NCI-H2107 treated with DMSO at 0.1 percent for 48 hours (cell line): ENCODE data around the gene IFT25.

Source experiments
- DNase-seq: peaks from one replicate; lab custom pipeline; 2025; ENCODE audit not compliant: unreplicated experiment; lab: John Stamatoyannopoulos, UW

IFT25 gene

DNA sequence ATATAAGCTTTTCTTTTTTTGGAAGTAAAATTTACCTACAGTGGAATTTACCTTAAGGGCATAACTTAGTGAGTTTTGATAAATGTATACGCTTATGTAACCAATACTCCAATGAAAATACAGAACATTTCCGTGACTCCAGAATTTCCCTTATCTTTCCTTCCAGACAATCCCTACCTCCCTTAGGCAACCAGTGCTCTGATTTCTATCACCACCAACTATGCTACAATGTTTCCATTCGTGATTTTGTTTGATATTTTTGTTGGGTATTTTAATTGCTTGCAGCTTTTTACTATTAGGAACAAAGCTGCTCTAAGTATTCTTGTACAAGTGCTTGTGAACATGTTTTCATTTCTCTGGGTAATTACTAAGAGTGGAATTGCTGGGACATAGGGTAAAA lies 14.6 kb downstream of the IFT25 start:
- no peak for DNase-seq

DNA sequence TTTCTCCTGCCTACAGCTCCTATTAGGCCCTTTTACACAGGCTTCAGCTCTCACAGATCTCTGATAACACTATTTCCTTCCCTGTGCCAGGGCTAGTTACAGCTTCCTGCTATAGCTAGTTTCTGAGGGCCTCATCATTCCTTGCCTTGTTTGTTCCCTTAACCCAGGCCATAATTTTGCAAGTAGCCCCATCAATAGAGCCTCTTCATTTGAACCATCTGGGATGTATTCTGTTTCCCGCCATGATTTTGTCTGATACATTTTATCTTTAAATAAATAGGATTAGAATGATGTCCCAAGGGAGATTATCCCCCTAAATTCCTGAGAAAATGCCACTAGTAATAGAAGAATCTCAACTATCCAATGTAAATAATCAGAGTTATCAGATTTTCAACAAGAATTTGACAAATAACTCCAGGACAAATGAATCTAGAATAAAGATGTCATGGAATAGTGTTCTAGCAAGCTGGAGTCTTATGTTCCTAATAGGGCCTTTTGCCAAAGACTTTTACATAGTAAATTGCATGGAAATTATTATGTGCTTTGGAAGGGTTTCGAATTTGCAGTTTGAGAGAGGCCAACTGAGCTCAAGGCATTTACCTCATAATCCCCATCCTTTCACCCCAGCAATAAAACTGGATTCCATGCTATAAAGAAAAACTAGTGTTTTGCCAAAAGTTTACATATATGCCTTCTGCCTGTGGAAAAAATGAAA lies 16.1 kb downstream of the IFT25 start:
- no peak for DNase-seq

DNA sequence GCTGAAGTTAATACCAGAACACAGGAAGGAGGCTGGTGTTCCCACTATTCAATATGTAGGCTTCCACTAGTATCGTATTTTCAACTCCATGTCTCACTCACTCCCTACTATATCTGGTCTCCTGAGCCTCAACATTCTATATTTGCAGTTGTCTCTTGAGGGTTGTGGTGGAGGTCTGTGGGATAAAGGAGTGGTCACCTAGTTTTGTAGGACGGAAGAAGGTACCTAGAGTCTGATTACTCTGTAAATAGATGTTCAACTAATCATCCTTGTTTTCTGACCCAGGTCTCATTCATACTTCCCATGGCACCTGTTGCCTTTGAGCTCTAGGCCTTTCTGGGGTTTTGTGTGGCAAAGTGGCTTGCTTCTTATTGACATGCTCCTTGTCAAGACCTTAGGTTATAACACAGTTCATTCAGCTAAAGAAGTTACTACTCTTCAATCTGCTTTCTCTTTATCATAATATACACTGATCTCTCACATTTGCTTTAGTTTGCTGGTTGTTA lies 18.1 kb downstream of the IFT25 start:
- no peak for DNase-seq

DNA sequence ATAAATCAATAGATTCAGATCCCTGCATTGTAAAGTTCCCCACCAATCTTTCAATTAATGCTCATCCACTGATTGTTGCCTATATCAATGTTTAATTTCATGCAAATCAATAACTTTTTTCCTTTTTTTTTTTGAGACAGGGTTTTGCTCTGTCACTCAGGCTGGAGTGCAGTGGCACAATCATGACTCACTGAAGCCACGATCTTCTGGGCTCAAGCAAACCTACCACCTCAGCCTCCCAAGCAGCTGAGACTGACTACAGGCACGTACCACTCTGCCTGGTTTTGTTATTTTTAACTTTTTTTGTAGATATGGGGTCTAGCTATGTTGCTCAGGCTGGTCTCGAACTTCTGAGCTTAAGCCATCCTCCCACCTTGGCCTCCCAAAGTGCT lies 25.8 kb downstream of the IFT25 start:
- DNase-seq: no peak

DNA sequence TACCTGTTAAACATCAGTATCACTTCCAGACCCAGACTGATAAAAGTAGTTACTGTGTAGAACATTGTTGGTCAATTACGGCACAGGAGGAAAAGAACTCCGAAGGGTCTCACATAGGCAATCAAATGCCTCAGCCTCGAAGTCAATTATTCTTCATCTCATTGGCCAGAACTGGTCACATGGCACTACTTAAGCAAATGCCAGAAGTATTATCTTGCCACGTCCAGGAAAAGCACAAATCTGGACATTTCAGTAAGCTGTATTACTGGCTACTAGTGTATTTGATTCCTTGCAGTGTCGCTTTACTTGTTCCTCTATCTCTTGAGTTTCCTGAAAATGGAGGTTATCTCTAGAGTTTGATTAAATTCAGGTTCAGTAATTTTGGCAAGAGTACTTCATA lies 27.2 kb downstream of the IFT25 start:
- no peak for DNase-seq

DNA sequence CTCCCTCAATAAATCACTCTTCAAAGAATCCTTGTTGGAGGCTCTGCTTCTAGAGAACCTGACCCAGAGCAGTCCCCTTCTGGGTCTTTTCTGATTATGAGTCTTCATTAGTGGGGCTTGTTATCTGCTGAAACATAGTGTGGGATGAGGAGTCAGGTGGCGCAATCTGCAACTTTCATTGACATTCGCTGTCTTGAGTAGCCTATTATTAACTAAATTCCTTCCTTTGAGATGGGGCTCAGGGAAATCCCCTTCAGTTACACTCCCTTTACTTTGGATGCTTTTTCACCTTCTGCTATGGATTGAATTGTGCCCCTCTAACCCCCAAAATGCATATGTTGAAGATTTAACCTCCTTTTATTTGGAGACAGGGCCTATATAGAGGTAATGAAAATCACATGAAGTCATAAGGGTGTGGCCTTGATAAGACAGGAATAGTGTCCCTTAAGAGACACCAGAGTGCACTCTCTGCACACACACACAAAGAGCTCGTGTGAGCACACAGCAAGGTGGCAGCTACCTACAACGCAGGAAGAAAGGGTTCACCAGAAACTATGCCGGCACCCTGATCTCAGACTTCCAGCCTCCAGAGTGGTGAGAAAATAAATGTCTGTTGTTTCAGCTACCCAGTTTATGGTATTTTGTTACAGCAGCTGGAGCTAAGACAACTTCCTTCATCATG lies 32.0 kb downstream of the IFT25 start:
- DNase-seq: no peak

DNA sequence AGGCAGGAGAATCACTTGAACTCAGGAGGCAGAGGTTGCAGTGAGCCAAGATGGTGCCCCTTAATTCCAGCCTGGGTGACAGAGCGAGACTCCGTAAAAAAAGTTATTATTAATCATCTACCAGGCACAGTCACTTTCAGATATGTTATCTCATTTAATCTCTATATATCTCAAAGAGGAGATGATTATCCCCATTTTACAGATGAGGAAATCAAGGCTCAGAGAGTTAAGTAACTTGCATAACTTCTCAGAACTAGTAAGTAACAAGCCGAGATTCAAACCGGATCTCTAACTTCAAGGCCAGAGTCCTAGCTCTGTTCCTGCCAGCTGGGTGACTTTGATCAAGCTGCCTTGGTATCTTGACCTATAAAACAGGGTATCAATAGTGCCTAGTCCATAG lies 34.1 kb downstream of the IFT25 start:
- DNase-seq: no peak

DNA sequence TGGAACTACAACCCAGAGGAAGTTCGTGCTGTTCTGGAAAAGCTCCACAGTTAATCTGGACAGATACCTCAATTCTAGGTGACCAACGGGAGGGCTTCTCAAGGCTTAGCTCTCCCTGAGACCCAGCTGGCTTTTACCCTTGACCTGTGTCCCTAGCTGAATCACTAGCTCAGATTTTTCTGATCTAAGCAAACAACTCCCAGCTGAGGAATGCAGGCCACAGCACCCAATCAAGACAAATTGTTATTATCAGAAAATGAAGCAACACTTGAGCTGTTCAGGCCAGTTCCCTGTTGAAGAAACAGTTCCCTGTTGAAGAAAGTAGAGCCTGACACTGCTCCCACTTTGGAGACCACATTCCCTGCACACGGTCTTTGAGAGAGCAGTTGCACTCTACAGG lies 35.6 kb downstream of the IFT25 start:
- DNase-seq: no peak

DNA sequence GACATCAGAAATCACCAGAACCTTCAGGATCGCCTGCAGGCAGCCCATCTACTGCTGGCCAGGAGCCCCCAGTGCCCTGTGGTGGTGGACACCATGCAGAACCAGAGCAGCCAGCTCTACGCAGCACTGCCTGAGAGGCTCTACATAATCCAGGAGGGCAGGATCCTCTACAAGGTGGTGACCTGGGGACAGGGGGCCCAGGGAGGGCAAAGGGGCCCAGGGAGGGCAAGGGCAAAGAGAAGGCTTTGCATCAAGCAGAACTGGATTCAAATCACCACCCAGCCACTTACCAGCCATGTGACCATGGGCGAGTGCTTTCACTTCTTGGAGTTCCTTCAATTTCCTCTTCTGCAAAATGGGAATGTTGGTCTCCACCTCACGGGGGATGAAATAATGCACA lies 39.4 kb downstream of the IFT25 start:
- DNase-seq: no peak

DNA sequence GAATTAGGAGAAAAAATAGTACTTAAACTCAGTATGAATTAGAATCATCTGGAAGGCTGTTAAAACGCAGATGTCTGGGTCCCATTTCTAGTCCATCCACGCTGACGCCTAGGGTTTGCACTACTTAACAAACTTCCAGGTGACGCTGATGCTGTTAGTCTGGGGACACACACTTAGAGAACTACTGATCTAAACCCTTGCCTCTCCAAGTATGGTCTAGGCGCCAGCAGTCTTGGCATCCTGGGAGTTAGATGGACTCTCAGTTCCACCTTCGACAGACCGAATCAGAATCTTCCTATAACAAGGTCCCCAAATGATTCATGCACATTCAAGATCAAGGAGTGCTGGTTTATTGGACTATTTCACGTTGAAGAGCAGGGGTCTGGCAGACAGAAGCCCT lies 40.0 kb downstream of the IFT25 start:
- DNase-seq: no peak

DNA sequence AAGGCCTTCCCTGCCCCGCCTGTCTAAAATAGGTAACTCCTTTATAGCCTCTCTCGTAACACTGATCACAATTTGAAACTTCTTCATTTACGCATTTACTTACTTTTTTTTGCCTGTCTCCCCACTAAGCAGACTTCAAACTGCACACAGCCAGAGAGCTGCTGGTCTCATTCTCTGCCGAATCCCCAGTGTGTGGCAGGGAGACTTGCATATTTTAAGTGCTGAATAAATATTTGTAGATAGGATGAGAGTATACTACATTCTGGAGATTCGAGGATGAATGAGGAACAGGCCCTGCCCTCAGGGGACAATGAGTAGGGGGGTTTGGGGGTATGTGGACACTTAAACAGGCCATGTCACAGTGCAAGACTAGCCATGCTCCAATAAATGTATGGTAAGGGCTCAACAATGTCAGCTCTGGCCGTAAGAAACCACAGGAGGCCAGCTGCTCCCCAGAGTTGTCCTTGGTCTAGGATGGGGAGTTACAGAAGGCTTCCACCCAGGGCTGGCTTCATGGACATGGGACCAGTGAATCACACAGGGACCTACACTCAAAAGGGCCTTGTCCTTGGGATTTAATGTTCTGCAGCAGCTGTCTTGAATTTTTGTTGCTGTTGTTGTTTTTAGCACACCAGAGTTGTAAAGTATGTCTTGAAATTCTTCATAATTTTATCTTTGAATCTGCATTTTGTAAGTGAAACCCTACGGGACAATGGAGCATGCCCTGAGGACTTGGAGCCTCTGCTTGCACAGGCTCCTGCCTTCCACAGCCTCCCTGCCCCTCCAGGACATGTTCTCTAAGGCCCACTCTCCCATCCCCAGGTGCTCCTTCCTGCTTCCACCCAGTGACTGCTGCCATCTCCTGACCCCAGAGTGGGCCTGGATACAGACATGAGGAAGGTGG lies 43.0 kb downstream of the IFT25 start:
- DNase-seq: no peak

DNA sequence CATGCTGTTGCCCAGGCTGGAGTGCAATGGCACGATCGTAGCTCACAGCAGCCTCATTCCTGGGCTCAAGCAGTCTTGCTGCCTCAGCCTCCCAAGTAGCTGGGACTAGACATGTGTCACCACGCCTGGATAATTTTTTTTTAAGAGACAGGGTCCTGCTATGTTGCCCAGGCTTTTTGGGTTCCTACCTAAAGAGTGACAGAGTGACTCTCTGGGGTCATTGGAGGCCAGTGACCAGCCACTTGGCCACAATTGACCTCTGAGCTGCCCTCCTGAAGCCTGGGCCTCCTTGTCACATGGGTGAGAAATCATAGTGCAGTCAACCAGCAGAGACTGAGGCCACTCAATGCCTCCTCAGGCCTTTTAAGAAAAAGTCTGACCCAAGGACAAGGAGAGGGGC lies 45.8 kb downstream of the IFT25 start:
- no peak for DNase-seq

DNA sequence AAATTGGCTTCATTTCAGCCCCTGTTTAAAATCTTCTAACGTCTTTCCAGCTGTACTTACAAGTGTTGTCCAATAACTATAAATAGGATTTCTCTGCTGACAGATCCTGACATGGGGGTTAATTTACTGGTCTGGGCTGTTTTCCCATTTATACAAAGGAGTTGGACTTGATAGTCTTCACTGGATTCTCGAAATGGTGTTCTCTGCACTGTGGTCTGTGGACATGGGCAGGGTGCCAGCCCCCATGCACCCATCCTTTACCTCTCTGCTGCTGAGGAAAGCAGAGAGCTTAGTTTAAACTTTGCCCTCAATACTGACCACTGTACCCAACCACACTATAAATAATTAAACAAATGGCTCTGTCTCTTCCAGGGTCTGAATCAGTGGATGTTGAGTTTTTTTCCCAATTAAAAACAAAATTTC lies 46.3 kb downstream of the IFT25 start:
- DNase-seq: no peak

DNA sequence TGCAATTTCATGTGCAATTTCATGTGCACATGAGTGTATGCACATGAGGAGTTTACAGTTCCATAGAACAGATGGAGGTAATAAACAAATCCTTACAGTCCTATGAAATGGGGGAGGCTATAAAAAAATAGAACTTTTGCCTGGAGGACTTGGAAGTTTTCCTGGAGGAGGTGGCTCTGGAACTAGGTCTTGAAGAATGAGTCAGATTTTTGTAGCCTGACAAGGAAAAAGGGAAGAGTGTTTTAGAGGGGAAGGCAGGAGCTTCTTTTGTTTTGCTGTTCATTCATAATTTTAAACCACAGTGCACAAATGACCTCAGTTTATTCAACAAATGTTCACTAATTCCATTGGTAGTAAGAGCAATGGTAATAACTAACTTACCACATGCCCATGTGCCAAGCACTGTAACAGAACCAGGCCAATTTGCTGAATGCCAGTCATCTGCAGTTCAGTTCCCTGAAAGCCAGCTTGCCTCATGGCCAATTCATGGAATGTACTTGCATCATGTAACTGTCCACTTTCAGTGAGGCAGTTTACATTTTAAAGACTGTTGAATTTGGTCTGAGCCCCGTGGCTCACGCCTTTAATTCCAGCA lies 48.8 kb downstream of the IFT25 start:
- DNase-seq: no peak

DNA sequence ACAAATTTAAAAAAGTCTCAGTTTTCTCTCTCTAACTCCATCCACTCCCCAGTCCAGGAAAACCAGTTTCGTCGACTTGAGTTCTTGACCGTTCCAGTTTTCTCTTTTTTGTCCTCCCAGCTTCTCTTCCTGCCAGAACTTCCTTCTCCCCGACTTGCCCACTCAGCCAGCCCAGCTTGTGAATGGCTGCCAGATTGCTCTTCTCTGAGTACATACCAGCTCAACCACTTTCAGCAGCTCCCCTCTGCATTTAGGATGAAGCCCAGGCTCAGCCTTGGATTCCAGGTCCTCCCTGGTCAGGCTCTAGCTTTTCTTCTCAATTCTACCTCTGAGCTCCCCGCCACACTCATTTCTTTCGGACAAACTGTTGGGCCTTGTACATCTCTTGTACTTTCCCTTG lies 50.1 kb downstream of the IFT25 start:
- DNase-seq: no peak

DNA sequence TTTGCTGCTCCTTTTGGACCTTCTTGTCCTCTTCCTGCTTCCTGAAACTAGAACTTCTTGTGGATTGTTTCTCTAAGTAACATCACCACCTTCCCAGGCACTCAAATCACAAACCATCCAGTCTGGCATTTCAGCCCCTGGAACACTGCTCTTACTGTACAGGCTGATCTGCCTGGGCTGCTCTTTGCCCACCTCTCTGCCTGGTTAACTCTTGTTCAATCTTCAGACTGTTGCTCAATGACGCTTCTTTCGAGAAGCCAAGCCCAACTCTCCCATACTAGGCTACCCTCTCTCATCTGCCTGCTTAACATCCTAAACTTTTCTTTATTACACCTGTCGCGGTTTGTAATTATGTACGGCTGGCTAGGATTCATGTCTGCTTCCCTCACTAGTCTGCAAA lies 50.9 kb downstream of the IFT25 start:
- DNase-seq: no peak

DNA sequence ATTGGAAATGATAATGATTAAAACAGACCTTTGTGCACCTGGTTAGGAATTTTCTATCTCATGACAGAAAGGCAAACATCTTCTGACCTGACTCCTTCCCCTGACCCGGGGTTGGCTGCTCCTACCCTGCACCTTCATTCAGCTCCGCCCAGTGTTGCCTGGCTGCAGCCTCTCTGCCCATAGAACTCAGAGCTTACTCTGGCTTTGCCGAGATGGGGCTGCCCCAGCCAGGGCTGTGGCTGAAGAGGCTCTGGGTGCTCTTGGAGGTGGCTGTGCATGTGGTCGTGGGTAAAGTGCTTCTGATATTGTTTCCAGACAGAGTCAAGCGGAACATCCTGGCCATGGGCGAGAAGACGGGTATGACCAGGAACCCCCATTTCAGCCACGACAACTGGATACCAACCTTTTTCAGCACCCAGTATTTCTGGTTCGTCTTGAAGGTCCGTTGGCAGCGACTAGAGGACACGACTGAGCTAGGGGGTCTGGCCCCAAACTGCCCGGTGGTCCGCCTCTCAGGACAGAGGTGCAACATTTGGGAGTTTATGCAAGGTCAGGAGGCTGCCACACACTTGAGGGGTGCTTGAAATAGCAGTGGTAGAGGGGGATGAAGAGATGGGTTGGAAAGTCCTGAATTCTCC lies 51.4 kb downstream of the IFT25 start, which contains the start of gene DIO1:
Gene DIO1, plus strand, starts transcription at position 189 of the 638 bp plus-strand sequence. Its CDS starts 24 bp downstream, at position 213.
- no peak for DNase-seq

DNA sequence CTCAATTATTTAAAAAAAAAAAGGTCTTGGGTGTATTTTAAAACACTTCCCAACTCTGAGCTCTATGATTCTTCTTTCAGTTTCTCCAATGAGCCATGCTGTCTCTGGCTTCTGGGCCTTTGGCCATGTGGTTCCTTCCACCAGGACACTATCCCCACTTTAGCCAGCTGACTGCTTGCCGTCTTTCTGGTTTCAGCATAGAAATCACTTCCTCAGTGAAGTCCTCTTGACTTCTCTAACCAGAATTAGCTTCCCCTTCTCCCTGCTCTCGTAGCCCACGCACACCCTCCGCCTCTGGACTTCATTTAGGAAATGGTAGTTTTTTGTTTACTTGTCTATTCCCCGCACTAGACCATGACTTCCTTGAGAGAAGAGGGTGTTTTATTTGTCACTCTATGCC lies 52.6 kb downstream of the IFT25 start:
- DNase-seq: no peak

DNA sequence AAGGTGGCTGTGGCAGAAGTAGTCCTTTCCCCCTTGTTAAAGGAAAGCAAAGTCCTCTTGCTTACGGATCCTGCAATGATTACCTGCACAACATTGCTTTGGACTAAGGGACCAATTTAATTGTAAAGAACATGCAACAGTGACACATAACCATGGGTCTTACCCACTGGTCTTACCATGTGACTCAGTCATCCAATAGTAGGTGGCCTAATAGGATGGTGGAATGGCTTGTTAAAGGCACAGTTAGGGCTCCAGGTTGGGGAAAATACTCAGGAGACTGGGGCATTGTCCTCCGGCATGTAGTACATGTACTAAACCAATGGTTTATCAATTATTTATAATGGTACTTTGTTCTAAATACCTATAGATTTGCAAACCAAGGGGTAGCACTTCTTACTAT lies 53.8 kb downstream of the IFT25 start:
- no peak for DNase-seq

DNA sequence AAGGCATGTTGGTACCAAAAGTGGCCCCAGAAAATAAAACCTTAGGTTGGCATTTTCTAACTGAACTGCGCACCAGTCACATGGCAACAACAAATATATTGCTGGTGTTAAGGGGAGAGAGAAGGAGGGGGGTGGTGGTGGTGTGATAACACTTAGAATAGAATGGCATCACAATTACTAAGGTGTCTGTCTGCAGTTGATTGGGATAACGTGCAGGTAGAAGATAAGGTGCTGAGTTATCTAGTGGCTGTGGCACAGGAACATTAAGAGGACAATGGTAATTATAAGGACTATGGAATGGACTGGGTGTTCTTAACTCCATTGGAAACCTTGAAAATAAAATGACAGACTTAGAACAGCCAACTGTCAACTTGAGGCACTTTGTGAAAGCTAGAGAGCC lies 54.5 kb downstream of the IFT25 start:
- DNase-seq: no peak

DNA sequence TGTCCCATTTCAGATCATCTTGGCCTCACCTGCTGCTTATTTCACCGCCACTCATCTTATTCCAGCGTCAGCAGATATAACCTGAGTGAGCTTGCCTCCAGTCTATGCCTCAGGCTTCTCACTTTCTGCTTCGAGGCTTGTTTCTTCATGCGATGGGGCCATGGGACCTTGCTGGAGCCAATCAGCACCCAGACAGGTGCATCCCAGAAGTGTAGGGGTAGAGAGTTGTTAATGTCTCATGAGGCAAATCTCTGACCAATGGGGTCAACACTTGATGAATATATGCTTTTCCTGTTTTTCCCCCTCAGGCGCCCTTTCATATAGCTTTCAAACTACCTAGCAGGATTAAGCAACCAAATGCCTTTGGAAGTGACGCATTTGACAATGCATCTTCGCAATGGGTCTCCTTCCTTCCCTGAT lies 55.0 kb downstream of the IFT25 start:
- DNase-seq: no peak
